Epithelial cell of esophagus (primary cell): ENCODE results near the gene PXK.

Experiments
- DNase-seq: peaks from one replicate; pipeline ENCODE4 v3.0.0; 2010; ENCODE audit warnings: low read depth
- H3K4me3 ChIP-seq: 2 replicates; pipeline ENCODE4 v1.5.1; 2011; ENCODE audit warnings: mild to moderate bottlenecking, low read length, control low read depth
- CTCF ChIP-seq: IDR thresholded peaks from 2 replicates; pipeline ENCODE4 v1.5.1; 2011; ENCODE audit warnings: low read depth, mild to moderate bottlenecking, low read length, control low read depth, inconsistent platforms; ENCODE audit not compliant: insufficient read depth; ENCODE audit errors: missing control alignments

PXK gene

DNA sequence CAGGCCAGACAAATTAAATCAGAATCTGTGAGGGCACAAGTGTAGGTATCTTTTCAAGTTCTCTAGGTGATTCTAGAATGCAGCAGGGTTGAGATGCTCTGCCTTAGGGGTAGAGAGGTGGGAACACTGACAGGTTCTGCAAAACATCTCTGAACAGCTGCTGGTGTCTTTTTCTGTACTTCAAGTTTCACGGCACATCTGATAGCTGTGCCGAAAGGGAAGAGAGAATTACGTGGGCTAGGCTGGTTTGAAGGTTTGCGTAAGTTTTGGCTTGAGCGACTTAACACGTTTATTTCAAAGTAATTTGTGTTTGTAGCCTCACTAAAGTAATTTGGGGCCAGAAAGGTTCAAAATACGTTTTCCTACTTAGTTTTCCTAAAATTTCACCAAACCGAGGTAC, 22.5 kb downstream of the PXK start:
- DNase-seq = no peak
- TF ChIP-seq CTCF = no peak
- H3K4me3 ChIP-seq = no peak overlapping the region

DNA sequence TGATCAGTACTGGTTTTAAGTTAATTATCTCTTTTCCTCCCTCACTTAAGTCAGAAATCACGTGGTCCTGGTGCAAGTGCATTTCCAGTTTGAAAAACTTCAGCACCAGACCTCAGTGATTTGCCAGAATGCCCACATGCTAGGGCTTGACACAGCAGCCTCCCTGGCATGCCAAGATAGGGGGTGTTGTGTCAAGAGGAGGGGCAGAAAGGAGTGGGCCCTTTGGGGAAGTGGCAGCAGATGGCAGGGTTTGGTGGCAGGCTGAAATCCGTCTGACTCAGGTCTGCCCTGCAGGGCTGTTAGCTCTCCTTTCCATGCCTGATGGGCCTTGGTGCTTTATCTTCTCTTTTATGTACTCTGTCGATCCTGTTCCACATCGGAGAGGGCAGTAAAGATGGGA, 23.4 kb downstream of the PXK start:
- no peak overlapping the region for H3K4me3 ChIP-seq
- no peak for TF ChIP-seq CTCF
- peak; percentile 40 for DNase-seq

DNA sequence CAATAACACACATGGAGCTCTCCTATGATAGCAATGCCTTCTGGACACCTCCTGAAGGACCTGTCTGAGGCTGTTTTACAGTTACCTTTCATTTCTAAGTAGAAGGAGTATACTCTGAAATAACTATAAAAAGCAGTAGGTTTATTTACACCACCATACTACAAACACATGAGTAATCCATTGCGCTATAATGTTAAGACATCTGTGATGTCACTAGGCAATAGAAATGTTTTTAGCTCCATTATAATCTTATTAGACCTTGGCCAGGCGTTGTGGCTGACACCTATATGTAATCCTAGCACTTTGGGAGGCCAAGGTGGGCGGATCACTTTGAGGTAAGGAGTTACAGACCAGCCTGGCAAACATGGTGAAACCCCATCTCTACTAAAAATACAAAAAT, 24.7 kb downstream of the PXK start:
- H3K4me3 ChIP-seq = no peak overlapping the region
- no peak for DNase-seq
- TF ChIP-seq CTCF = no peak

- TF ChIP-seq CTCF = no peak
- no peak for DNase-seq
- no peak overlapping the region for H3K4me3 ChIP-seq
These were observed 25.4 kb downstream of the PXK start for GRCh38 chr3:58358092-58358491.

GRCh38 chr3:58358808-58359207, 26.1 kb downstream of the PXK start:
- no peak overlapping the region for H3K4me3 ChIP-seq
- DNase-seq = no peak
- no peak for TF ChIP-seq CTCF

DNA sequence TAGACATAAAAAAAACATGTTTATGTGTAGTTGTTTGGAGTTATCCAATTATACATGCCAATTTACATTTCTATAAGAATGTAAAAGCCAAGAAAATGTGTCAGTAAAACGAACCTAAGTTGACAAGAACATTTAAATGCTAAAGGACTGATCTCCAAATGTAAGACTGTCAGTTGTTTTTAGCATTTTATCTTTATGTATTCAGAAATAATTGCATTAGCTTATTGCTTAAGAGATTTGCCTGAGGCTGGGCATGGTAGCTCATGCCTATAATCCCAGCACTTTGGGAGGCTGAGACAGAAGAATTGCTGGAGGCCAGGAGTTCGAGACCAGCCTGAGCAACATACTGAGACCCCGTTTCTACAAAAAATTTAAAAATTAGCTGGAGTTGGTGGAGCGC, 26.9 kb downstream of the PXK start:
- DNase-seq = peak; percentile 16
- no peak overlapping the region for H3K4me3 ChIP-seq
- no peak for TF ChIP-seq CTCF

DNA sequence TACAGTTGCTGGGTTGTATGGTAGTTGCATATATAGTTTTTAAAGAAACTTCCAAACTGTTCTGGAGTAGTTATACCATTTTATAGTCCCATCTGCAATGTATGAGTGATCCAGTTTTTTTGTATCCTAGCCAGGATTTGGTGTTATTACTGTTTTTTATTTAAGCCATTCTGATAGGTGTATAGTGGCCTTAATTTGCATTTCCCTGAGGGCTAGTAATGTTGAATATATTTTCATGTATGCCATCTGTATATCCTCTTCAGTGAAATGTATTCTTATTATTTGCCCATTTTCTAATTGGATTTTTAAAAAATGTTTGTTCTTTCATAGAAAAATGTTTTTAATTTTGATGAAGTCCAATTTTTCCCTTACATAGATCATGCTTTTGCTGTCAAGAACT, 29.2 kb downstream of the PXK start:
- no peak overlapping the region for H3K4me3 ChIP-seq
- TF ChIP-seq CTCF = no peak
- DNase-seq = no peak
